A549 (cell line): Measurements from ENCODE around the gene EOGT. TPM values are rescaled to one million over a fixed set of nuclear protein-coding genes. Genes with fewer than 3 reads are reported as not detected.

Experiments used
- ATAC-seq, 2 experiments: fragments of 200-7000 bp in 1 of 2; fragments of >200 bp in 1 of 2; cut with Nextera tagmentation in 1 of 2; cut with Tn5 transposase in 1 of 2; 3 replicates each; pipeline versions ENCODE4 v1.8.0 to v1.9.1; 2018 to 2020; ENCODE audit warnings: mild to moderate bottlenecking in 1 of 2, moderate library complexity in 1 of 2
- CTCF ChIA-PET: fragments of 300-600 bp; sonication (Branson Sonifier 250); formaldehyde crosslinking; extraction: SDS; loops from one replicate; lab custom pipeline; 2021; ENCODE audit warnings: antibody characterized with exemption, inconsistent platforms; lab: Yijun Ruan, JAX
- POLR2A ChIA-PET: fragments of 350-600 bp; formaldehyde crosslinking; extraction: SDS; loops from one replicate; lab custom pipeline; 2021; ENCODE audit warnings: antibody characterized with exemption, inconsistent platforms; lab: Yijun Ruan, JAX
- DNase-seq, 2 experiments: peaks; one replicate each; pipeline versions ENCODE4 v3.0.0 to v3.0.0-alpha.2; 2011 to 2016; ENCODE audit warnings: low read depth in 1 of 2, low spot score in 1 of 2
- FAIRE-seq: peaks from 2 replicates; lab custom pipeline; 2011; peaks lifted over from hg19 to GRCh38; lab: Jason Lieb, UNC
- H3K27ac ChIP-seq, 2 experiments: fragments of >200 bp; sonication (Bioruptor Twin); formaldehyde crosslinking; 3 replicates each; pipeline ENCODE4 v1.5.1; 2016 to 2017
- H3K4me1 ChIP-seq: fragments of >200 bp; sonication (Bioruptor Twin); formaldehyde crosslinking; 3 replicates; pipeline ENCODE4 v1.6.1; 2016
- H3K4me2 ChIP-seq: fragments of >200 bp; sonication (Bioruptor Twin); formaldehyde crosslinking; 3 replicates; pipeline ENCODE4 v1.6.1; 2016
- H3K4me3 ChIP-seq: fragments of >200 bp; sonication (Bioruptor Twin); formaldehyde crosslinking; 3 replicates; pipeline ENCODE4 v1.5.1; 2016
- H3K9me3 ChIP-seq: fragments of >200 bp; sonication (Bioruptor Twin); formaldehyde crosslinking; 3 replicates; pipeline ENCODE4 v1.6.1; 2016
- BHLHE40 ChIP-seq: IDR thresholded peaks from 2 replicates; pipeline ENCODE4 v1.6.1; 2012; ENCODE audit warnings: low read depth, low read length, inconsistent platforms
- CEBPB ChIP-seq, 2 experiments: fragments of >200 bp in 1 of 2; sonication (Bioruptor Twin) in 1 of 2; formaldehyde crosslinking in 1 of 2; IDR thresholded peaks; 2 replicates each; pipeline ENCODE4 v1.6.1; 2012 to 2016
- CHD4 ChIP-seq: fragments of 200-600 bp; sonication (generic); IDR thresholded peaks from 2 replicates; pipeline ENCODE4 v1.6.1; 2016; ENCODE audit warnings: antibody characterized with exemption, mild to moderate bottlenecking, borderline replicate concordance
- EHMT2 ChIP-seq: fragments of 200-600 bp; sonication (generic); IDR thresholded peaks from 2 replicates; pipeline ENCODE4 v1.6.1; 2016; ENCODE audit warnings: antibody characterized with exemption, low read depth, mild to moderate bottlenecking, moderate library complexity
- EP300 ChIP-seq, 2 experiments: fragments of >200 bp; sonication (Bioruptor Twin); formaldehyde crosslinking; IDR thresholded peaks; 2 replicates in 1 of 2; 3 replicates in 1 of 2; pipeline ENCODE4 v1.6.1; 2016 to 2017
- ESRRA ChIP-seq: fragments of 150-350 bp; IDR thresholded peaks from 2 replicates; pipeline ENCODE4 v1.6.1; 2014; ENCODE audit warnings: mild to moderate bottlenecking, low read length, borderline replicate concordance
- FOSB ChIP-seq: fragments of 250-450 bp; sonication (Bioruptor Pico); IDR thresholded peaks from 2 replicates; pipeline ENCODE4 v1.5.0; 2020; ENCODE audit warnings: mild to moderate bottlenecking, moderate library complexity
- FOXS1 ChIP-seq: fragments of 250-450 bp; sonication (Bioruptor Pico); IDR thresholded peaks from 2 replicates; pipeline ENCODE4 v1.5.0; 2020; ENCODE audit warnings: mild to moderate bottlenecking, moderate library complexity
- HDAC2 ChIP-seq: fragments of 200-600 bp; sonication (generic); IDR thresholded peaks from 2 replicates; pipeline ENCODE4 v1.6.1; 2016
- HEYL ChIP-seq: fragments of 250-450 bp; sonication (Bioruptor Pico); IDR thresholded peaks from 2 replicates; pipeline ENCODE4 v1.8.0; 2021; ENCODE audit warnings: mild to moderate bottlenecking, moderate library complexity
- MYC ChIP-seq: IDR thresholded peaks from 2 replicates; pipeline ENCODE4 v1.6.1; 2012; ENCODE audit warnings: mild to moderate bottlenecking, inconsistent platforms, low read length, improper control_type of control experiment, borderline replicate concordance
- NFE2L2 ChIP-seq: fragments of 150-350 bp; conservative IDR thresholded peaks from 2 replicates; pipeline ENCODE4 v1.6.1; 2014; ENCODE audit warnings: low read length
- NPAS2 ChIP-seq: fragments of 250-450 bp; sonication (Bioruptor Pico); IDR thresholded peaks from 2 replicates; pipeline ENCODE4 v1.8.0; 2022; ENCODE audit warnings: mild to moderate bottlenecking, moderate library complexity, borderline replicate concordance
- NR3C1 ChIP-seq: fragments of >200 bp; sonication (Bioruptor Twin); formaldehyde crosslinking; IDR thresholded peaks from 3 replicates; pipeline ENCODE4 v1.6.1; 2017
- RAD21 ChIP-seq, 2 experiments: fragments of >200 bp in 1 of 2; sonication (Bioruptor Twin) in 1 of 2; formaldehyde crosslinking in 1 of 2; IDR thresholded peaks in 1 of 2; conservative IDR thresholded peaks in 1 of 2; 2 replicates in 1 of 2; 3 replicates in 1 of 2; pipeline ENCODE4 v1.6.1; 2012 to 2018; ENCODE audit warnings: inconsistent platforms in 1 of 2
- SMC3 ChIP-seq: fragments of >200 bp; sonication (Bioruptor Twin); formaldehyde crosslinking; IDR thresholded peaks from 3 replicates; pipeline ENCODE4 v1.6.1; 2018; ENCODE audit warnings: inconsistent platforms
- TP53 ChIP-seq: fragments of 250-450 bp; sonication (Bioruptor Pico); IDR thresholded peaks from 2 replicates; pipeline ENCODE4 v1.5.0; 2021; ENCODE audit warnings: mild to moderate bottlenecking, moderate library complexity
- WGBS: methylation state at CpG from one replicate; pipeline ENCODE4 v1.1.6; 2017; ENCODE audit errors: missing lambda C conversion rate; 5-methylcytosine and 5-hydroxymethylcytosine counted together
- polyA plus RNA-seq, 4 experiments: library from polyadenylated mRNA; depleted of rRNA in 3 of 4; stranded (reverse); fragments of >200 nt; fragmentation: RNase III in 1 of 4; extraction: RNeasy Plus Mini Kit Qiagen cat#74134 plus additional on column Dnase treatment in 1 of 4; gene quantifications; 2 replicates in 3 of 4; 3 replicates in 1 of 4; pipeline ENCODE4 v1.2.3, GENCODE V29; 2011 to 2017
- TF ChIP-seq, protein P1 (sequence below): fragments of 200-600 bp; sonication (generic); IDR thresholded peaks from 2 replicates; pipeline ENCODE4 v1.6.1; 2016; ENCODE audit warnings: antibody characterized with exemption, mild to moderate bottlenecking, moderate library complexity
- TF ChIP-seq, protein P2 (sequence below): fragments of 250-450 bp; sonication (Bioruptor Pico); IDR thresholded peaks from 2 replicates; pipeline ENCODE4 v1.5.0; 2020; ENCODE audit warnings: low read depth, mild to moderate bottlenecking, moderate library complexity
- TF ChIP-seq, protein P3 (sequence below): fragments of 450-650 bp; IDR thresholded peaks from 2 replicates; pipeline ENCODE4 v1.6.1; 2014; ENCODE audit warnings: antibody characterized with exemption
- TF ChIP-seq, protein P4 (sequence below): fragments of >200 bp; sonication (Bioruptor Twin); formaldehyde crosslinking; IDR thresholded peaks from 3 replicates; pipeline ENCODE4 v1.5.1; 2016
- TF ChIP-seq, protein P5 (sequence below): IDR thresholded peaks from 2 replicates; pipeline ENCODE4 v1.6.1; 2012; ENCODE audit warnings: low read depth, borderline replicate concordance
- TF ChIP-seq, protein P6 (sequence below): fragments of 250-450 bp; sonication (Bioruptor Pico); IDR thresholded peaks from 2 replicates; pipeline ENCODE4 v1.5.0; 2021; ENCODE audit warnings: mild to moderate bottlenecking, moderate library complexity, borderline replicate concordance

The EOGT gene
- polyA plus RNA-seq, 2 of the 4 experiments (the other 2 are of a cell fraction) = 9.3 to 11.1 TPM

- TF ChIP-seq, protein P1, sequence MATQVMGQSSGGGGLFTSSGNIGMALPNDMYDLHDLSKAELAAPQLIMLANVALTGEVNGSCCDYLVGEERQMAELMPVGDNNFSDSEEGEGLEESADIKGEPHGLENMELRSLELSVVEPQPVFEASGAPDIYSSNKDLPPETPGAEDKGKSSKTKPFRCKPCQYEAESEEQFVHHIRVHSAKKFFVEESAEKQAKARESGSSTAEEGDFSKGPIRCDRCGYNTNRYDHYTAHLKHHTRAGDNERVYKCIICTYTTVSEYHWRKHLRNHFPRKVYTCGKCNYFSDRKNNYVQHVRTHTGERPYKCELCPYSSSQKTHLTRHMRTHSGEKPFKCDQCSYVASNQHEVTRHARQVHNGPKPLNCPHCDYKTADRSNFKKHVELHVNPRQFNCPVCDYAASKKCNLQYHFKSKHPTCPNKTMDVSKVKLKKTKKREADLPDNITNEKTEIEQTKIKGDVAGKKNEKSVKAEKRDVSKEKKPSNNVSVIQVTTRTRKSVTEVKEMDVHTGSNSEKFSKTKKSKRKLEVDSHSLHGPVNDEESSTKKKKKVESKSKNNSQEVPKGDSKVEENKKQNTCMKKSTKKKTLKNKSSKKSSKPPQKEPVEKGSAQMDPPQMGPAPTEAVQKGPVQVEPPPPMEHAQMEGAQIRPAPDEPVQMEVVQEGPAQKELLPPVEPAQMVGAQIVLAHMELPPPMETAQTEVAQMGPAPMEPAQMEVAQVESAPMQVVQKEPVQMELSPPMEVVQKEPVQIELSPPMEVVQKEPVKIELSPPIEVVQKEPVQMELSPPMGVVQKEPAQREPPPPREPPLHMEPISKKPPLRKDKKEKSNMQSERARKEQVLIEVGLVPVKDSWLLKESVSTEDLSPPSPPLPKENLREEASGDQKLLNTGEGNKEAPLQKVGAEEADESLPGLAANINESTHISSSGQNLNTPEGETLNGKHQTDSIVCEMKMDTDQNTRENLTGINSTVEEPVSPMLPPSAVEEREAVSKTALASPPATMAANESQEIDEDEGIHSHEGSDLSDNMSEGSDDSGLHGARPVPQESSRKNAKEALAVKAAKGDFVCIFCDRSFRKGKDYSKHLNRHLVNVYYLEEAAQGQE = no peak
- TF ChIP-seq SMC3 (no peak), NR3C1 (no peak)
- TF ChIP-seq, protein P2, sequence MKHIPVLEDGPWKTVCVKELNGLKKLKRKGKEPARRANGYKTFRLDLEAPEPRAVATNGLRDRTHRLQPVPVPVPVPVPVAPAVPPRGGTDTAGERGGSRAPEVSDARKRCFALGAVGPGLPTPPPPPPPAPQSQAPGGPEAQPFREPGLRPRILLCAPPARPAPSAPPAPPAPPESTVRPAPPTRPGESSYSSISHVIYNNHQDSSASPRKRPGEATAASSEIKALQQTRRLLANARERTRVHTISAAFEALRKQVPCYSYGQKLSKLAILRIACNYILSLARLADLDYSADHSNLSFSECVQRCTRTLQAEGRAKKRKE (CRISPR knock-in tag) = no peak
Observed at GRCh38 chr3:68999158-68999557, 14.3 kb downstream of the EOGT start (continued).

DNA sequence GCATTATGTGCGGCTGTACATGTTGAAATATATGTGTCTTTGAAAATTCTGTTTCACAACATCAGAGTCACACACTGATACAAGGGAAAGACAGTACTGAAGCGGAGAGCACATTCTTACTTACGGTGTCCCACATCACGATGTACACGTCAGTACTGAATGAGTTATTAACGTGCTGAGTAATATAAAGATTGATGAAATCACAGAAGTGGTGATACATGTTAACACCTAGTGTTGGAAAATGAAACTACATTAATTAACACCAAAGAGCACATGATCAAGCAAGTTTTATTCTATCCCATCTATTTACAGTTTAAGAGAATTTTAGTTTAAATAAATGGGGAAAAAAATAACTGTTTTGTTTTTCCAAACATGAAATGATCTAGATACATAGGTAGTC lies 15.6 kb downstream of the EOGT start:
- H3K9me3 ChIP-seq = no peaks in the 10 kb centered on the region
- no peak overlapping the region for H3K27ac ChIP-seq
- no peak for ATAC-seq
- no peak for FAIRE-seq
- TF ChIP-seq EHMT2 (no peak), HEYL (CRISPR knock-in tag) (no peak), MYC (no peak), NPAS2 (CRISPR knock-in tag) (no peak), FOXS1 (CRISPR knock-in tag) (no peak), HDAC2 (no peak), TP53 (CRISPR knock-in tag) (no peak), NFE2L2 (no peak), CEBPB (IDR thresholded peaks at IDR 0.05) (no peak), RAD21 (conservative IDR thresholded peaks at IDR 0.05 in 1 of 2, IDR thresholded peaks at IDR 0.05 in 1 of 2) (no peak), BHLHE40 (no peak), SMC3 (no peak), FOSB (CRISPR knock-in tag) (no peak), CHD4 (no peak), EP300 (IDR thresholded peaks at IDR 0.05) (no peak), ESRRA (no peak)
- TF ChIP-seq, protein P3, sequence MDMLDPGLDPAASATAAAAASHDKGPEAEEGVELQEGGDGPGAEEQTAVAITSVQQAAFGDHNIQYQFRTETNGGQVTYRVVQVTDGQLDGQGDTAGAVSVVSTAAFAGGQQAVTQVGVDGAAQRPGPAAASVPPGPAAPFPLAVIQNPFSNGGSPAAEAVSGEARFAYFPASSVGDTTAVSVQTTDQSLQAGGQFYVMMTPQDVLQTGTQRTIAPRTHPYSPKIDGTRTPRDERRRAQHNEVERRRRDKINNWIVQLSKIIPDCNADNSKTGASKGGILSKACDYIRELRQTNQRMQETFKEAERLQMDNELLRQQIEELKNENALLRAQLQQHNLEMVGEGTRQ = no peak
- TF ChIP-seq, protein P4, sequence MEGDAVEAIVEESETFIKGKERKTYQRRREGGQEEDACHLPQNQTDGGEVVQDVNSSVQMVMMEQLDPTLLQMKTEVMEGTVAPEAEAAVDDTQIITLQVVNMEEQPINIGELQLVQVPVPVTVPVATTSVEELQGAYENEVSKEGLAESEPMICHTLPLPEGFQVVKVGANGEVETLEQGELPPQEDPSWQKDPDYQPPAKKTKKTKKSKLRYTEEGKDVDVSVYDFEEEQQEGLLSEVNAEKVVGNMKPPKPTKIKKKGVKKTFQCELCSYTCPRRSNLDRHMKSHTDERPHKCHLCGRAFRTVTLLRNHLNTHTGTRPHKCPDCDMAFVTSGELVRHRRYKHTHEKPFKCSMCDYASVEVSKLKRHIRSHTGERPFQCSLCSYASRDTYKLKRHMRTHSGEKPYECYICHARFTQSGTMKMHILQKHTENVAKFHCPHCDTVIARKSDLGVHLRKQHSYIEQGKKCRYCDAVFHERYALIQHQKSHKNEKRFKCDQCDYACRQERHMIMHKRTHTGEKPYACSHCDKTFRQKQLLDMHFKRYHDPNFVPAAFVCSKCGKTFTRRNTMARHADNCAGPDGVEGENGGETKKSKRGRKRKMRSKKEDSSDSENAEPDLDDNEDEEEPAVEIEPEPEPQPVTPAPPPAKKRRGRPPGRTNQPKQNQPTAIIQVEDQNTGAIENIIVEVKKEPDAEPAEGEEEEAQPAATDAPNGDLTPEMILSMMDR = no peak
- TF ChIP-seq, protein P5, sequence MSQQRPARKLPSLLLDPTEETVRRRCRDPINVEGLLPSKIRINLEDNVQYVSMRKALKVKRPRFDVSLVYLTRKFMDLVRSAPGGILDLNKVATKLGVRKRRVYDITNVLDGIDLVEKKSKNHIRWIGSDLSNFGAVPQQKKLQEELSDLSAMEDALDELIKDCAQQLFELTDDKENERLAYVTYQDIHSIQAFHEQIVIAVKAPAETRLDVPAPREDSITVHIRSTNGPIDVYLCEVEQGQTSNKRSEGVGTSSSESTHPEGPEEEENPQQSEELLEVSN = no peak
- TF ChIP-seq, protein P6, sequence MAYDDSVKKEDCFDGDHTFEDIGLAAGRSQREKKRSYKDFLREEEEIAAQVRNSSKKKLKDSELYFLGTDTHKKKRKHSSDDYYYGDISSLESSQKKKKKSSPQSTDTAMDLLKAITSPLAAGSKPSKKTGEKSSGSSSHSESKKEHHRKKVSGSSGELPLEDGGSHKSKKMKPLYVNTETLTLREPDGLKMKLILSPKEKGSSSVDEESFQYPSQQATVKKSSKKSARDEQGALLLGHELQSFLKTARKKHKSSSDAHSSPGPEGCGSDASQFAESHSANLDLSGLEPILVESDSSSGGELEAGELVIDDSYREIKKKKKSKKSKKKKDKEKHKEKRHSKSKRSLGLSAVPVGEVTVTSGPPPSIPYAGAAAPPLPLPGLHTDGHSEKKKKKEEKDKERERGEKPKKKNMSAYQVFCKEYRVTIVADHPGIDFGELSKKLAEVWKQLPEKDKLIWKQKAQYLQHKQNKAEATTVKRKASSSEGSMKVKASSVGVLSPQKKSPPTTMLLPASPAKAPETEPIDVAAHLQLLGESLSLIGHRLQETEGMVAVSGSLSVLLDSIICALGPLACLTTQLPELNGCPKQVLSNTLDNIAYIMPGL (CRISPR knock-in tag) = no peak
- POLR2A ChIA-PET = no interaction called here
- no peak for DNase-seq
- H3K4me2 ChIP-seq = no peak overlapping the region
- CTCF ChIA-PET = interaction anchor here (1.0 to 1.1 kb wide), 2 partner anchors 13 to 15 kb away, joined by 3 to 7 read pairs; partner anchors contain the start of gene EOGT
- WGBS = 94% methylated on average over 6 of the region's 6 CpGs
- no peaks in the 10 kb centered on the region for H3K4me1 ChIP-seq
- H3K4me3 ChIP-seq = no peak overlapping the region
